C4-2B (cell line): ENCODE measurements around the gene C19orf81.

Experiments
- ZFX ChIP-seq: fragments of 450-650 bp; IDR thresholded peaks from 2 replicates; pipeline ENCODE4 v1.6.1; 2017
- TF ChIP-seq, protein P1 (sequence below): fragments of 450-650 bp; conservative IDR thresholded peaks from 2 replicates; pipeline ENCODE4 v1.5.1; 2017; ENCODE audit warnings: mild to moderate bottlenecking

DNA sequence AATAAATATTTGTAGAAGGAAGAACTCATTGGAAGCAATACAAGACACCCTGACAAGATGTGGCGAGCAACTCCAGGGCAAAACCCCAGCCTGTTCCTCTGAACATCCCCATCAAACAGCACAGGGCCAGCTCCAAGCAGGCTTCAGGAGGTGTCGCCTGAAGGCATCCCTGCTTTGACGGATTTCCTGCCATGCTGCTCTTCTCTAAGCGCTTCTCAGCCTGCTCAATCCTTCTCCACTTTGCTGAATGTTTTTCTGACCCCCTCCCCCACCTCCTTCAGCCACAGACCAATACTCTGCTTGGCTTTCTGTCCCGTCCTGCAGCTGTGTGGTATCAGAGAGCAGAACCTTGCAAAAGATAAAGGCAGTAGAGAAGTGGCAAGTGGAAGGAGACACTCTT, 28.4 kb downstream of the C19orf81 start:
- TF ChIP-seq, protein P1, sequence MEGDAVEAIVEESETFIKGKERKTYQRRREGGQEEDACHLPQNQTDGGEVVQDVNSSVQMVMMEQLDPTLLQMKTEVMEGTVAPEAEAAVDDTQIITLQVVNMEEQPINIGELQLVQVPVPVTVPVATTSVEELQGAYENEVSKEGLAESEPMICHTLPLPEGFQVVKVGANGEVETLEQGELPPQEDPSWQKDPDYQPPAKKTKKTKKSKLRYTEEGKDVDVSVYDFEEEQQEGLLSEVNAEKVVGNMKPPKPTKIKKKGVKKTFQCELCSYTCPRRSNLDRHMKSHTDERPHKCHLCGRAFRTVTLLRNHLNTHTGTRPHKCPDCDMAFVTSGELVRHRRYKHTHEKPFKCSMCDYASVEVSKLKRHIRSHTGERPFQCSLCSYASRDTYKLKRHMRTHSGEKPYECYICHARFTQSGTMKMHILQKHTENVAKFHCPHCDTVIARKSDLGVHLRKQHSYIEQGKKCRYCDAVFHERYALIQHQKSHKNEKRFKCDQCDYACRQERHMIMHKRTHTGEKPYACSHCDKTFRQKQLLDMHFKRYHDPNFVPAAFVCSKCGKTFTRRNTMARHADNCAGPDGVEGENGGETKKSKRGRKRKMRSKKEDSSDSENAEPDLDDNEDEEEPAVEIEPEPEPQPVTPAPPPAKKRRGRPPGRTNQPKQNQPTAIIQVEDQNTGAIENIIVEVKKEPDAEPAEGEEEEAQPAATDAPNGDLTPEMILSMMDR = no peak
- no peak for TF ChIP-seq ZFX
